Uterus (tissue), 4 donors: ENCODE measurements around the gene LUZP2. TPM values are rescaled to one million over a fixed set of nuclear protein-coding genes. Genes with fewer than 3 reads are reported as not detected.

Source experiments
- DNase-seq, 2 donors: peaks; one replicate each; pipeline ENCODE4 v3.0.0-alpha.2; 2019 to 2020
- H3K27ac ChIP-seq, 2 donors: fragments of 200-600 bp; sonication (generic); 1 replicate in 1 of 2; 2 replicates in 1 of 2; pipeline ENCODE4 v1.5.1; 2016 to 2018
- H3K27me3 ChIP-seq, 2 donors: fragments of 200-600 bp; sonication (generic); one replicate each; pipeline ENCODE4 v1.5.1; 2018 to 2019; ENCODE audit warnings: control low read depth in 1 of 2
- H3K36me3 ChIP-seq, 2 donors: fragments of 200-600 bp; sonication (generic); one replicate each; pipeline ENCODE4 v1.5.1; 2019; ENCODE audit warnings: control low read depth in 1 of 2
- H3K4me1 ChIP-seq, 2 donors: fragments of 200-600 bp; sonication (generic); one replicate each; pipeline ENCODE4 v1.5.1; 2018 to 2019; ENCODE audit warnings: control low read depth in 1 of 2
- H3K4me3 ChIP-seq, 2 donors: fragments of 200-600 bp; sonication (generic); 1 replicate in 1 of 2; 2 replicates in 1 of 2; pipeline ENCODE4 v1.5.1; 2018 to 2019; ENCODE audit warnings: mild to moderate bottlenecking in 1 of 2
- H3K9me3 ChIP-seq, 2 donors: fragments of 200-600 bp; sonication (generic); one replicate each; pipeline ENCODE4 v1.5.1; 2019; ENCODE audit warnings: control low read depth in 1 of 2
- POLR2A ChIP-seq, 2 donors: fragments of 450-650 bp; IDR thresholded peaks; one replicate each; pipeline ENCODE4 v1.6.1; 2016; ENCODE audit warnings: antibody characterized with exemption in 2 of 2, mild to moderate bottlenecking in 1 of 2, moderate library complexity in 1 of 2
- intact Hi-C: fragments of 100-400 bp; cut with DNase I; formaldehyde crosslinking; loops from one replicate; pipeline ENCODE4 v1.15.1; 2023; ENCODE audit warnings: low total_unique reads
- total RNA-seq, 4 donors: library from RNA; depleted of rRNA in 3 of 4; stranded (reverse); fragments of >200 nt in 3 of 4; gene quantifications; one replicate each; pipeline versions ENCODE4 v1.1.0 to v1.2.4, GENCODE V29; 2014 to 2023
- TF ChIP-seq, protein P1 (sequence below), 4 experiments: fragments of 200-600 bp in 2 of 4; fragments of 450-650 bp in 2 of 4; sonication (generic) in 2 of 4; IDR thresholded peaks; one replicate each; pipeline ENCODE4 v1.5.1; 2016 to 2019; ENCODE audit warnings: antibody characterized with exemption in 4 of 4, mild to moderate bottlenecking in 2 of 4, moderate library complexity in 1 of 4
- donor health status: DM: yes; HTN: yes; CAD: no.

LUZP2 gene
- total RNA-seq, 4 donors from 2014 or later, result 0.24 to 13.8 TPM; not detected in 2

DNA sequence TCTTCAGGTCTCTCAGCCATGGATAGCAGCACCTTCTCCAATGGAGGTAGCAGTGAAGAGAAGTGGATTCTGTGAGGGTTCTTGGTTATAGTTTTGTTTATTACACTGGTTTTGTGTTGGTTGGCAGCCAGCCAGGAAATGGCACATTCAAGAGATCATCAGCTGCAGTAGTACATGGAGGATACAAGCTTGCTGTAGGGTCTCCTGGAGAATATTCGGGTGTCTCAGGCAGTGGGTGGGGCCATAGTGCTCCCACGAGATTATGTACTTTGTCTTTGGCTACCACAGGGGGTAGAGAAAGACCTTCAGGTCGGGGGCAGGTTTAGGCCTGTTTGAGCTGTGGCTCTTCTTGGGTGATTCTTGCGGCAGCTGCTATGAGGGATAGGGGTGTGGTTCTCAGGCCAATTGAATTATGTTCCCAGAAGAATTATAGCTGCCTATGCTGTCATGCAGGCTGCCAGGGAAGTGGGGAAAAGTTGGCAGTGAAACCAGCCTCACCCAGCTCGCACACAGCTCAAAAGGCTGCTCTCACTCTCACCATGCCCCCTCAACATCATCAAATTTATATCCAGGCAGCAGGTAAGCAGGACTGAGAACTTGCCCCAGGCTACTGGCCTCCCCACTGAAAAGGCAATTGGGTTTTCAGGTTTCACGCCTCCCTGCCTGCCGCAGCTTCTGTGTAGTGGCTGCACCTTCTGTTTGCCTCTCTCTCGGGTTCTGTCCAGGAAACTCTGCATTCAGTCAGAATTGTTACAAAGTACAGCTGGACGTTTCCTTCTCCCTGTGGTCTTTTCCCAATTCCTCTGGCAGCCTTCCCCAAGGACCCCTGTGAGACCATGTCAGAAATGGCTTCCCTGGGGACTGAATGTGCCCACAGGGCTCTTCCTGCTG is 435.5 kb downstream of the LUZP2 start:
- H3K4me3 ChIP-seq, result no peak overlapping the region
- no peaks in the 10 kb centered on the region for H3K27me3 ChIP-seq
- no peak overlapping the region for H3K27ac ChIP-seq
- H3K9me3 ChIP-seq, result no peaks in the 10 kb centered on the region
- TF ChIP-seq, protein P1, sequence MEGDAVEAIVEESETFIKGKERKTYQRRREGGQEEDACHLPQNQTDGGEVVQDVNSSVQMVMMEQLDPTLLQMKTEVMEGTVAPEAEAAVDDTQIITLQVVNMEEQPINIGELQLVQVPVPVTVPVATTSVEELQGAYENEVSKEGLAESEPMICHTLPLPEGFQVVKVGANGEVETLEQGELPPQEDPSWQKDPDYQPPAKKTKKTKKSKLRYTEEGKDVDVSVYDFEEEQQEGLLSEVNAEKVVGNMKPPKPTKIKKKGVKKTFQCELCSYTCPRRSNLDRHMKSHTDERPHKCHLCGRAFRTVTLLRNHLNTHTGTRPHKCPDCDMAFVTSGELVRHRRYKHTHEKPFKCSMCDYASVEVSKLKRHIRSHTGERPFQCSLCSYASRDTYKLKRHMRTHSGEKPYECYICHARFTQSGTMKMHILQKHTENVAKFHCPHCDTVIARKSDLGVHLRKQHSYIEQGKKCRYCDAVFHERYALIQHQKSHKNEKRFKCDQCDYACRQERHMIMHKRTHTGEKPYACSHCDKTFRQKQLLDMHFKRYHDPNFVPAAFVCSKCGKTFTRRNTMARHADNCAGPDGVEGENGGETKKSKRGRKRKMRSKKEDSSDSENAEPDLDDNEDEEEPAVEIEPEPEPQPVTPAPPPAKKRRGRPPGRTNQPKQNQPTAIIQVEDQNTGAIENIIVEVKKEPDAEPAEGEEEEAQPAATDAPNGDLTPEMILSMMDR (IDR thresholded peaks at IDR 0.05), result no peak
- TF ChIP-seq POLR2A (IDR thresholded peaks at IDR 0.05), result no peak
- no peak for DNase-seq
- H3K4me1 ChIP-seq, result no peaks in the 10 kb centered on the region
- no peaks in the 10 kb centered on the region for H3K36me3 ChIP-seq
- intact Hi-C loops, result no loop called here

DNA sequence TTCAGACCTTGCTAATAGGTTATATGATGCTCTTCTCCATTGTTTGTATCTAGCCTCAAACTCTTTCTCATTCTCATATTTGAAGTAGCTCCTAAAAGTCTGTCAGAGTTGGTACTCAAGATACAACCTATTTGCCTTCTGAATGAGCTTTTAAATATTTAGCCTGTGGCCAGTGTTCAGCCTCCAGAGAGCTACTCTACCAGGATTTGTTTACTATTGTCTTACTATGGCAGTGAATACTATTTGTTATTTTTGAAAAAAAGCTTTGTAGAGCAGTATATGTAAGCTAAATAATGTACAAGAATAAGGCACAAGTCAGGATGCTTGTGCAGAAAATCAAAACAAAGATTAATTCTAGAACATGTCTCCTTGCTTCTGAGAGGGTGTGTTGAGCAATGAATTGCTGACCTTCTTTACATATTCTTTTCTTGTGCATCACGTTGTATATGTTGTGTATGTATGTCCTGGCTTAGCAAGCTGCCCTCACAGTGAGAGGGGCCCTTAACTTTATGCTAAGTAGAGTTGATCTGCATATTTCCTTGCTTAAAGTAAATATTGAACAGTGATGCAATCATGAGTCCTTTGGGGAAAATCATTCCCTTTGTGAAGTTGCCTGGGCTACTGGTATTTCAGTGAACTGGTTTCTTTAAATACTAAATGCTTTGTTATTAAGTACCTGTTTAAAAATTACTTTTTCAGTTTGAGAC is 438.0 kb downstream of the LUZP2 start:
- no peaks in the 10 kb centered on the region for H3K9me3 ChIP-seq
- no peaks in the 10 kb centered on the region for H3K4me1 ChIP-seq
- no peak overlapping the region for H3K4me3 ChIP-seq
- no peak for TF ChIP-seq POLR2A (IDR thresholded peaks at IDR 0.05)
- TF ChIP-seq, protein P1 (IDR thresholded peaks at IDR 0.05), result no peak
- H3K36me3 ChIP-seq, result no peaks in the 10 kb centered on the region
- DNase-seq, result no peak
- intact Hi-C loops, result no loop called here
- no peak overlapping the region for H3K27ac ChIP-seq
- H3K27me3 ChIP-seq, result no peaks in the 10 kb centered on the region

GRCh38 chr11:24944891-24945290 is 448.0 kb downstream of the LUZP2 start:
- no peaks in the 10 kb centered on the region for H3K36me3 ChIP-seq
- intact Hi-C loops, result no loop called here
- DNase-seq, result no peak

DNA sequence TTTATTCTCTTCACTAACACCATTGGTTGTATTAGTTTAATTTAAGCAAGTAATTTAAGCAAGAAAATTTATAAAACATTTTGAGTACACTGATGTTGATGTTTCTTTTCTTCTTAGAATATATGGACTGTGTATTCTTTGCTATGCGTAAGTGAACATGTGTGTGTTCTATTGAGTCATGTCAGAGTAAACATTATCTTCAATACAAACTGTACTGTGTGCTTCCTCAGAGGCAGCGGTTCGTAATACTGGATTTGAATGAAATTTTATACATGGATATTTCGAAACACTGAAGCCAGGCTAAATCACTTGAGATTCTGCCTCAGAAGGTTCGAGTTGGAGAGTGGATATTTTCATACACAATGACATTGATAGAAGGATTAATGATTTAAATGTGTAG is 452.6 kb downstream of the LUZP2 start:
- Histone ChIP-seq H3K4me3 (no peak overlapping the region), H3K4me1 (no peaks in the 10 kb centered on the region), H3K9me3 (no peaks in the 10 kb centered on the region), H3K36me3 (no peaks in the 10 kb centered on the region), H3K27me3 (no peaks in the 10 kb centered on the region), H3K27ac (no peak overlapping the region)
- intact Hi-C loops, result no loop called here
- DNase-seq, result no peak
- TF ChIP-seq, protein P1 (IDR thresholded peaks at IDR 0.05), result no peak

More at GRCh38 chr11:24944891-24945290, 448.0 kb downstream of the LUZP2 start:
- Histone ChIP-seq H3K27ac (no peak overlapping the region), H3K4me3 (no peak overlapping the region), H3K27me3 (no peaks in the 10 kb centered on the region), H3K4me1 (no peaks in the 10 kb centered on the region), H3K9me3 (no peaks in the 10 kb centered on the region)
- TF ChIP-seq, protein P1 (IDR thresholded peaks at IDR 0.05), result no peak
- TF ChIP-seq POLR2A (IDR thresholded peaks at IDR 0.05), result no peak

GRCh38 chr11:24963852-24964251 is 467.0 kb downstream of the LUZP2 start:
- intact Hi-C loops, result no loop called here
- no peaks in the 10 kb centered on the region for H3K4me1 ChIP-seq
- no peaks in the 10 kb centered on the region for H3K27me3 ChIP-seq
- H3K27ac ChIP-seq, result no peak overlapping the region
- no peaks in the 10 kb centered on the region for H3K9me3 ChIP-seq
- TF ChIP-seq, protein P1 (IDR thresholded peaks at IDR 0.05), result no peak
- TF ChIP-seq POLR2A (IDR thresholded peaks at IDR 0.05), result no peak
- no peak for DNase-seq
- H3K4me3 ChIP-seq, result no peak overlapping the region
- H3K36me3 ChIP-seq, result no peaks in the 10 kb centered on the region
